PC-9 (cell line): ENCODE data around the gene HEG1. TPM values are rescaled to one million over a fixed set of nuclear protein-coding genes. Genes with fewer than 3 reads are reported as not detected.

Experiments used
- BruUV-seq: library from RNA; stranded (reverse); fragments of 400-500 nt; replicated peaks from 2 replicates; lab custom pipeline; 2021; lab: Mats Ljungman, UMichigan
- CTCF ChIA-PET: fragments of 300-600 bp; sonication (Branson Sonifier 250); formaldehyde crosslinking; loops from one replicate; lab custom pipeline; 2022; ENCODE audit warnings: antibody characterized with exemption; lab: Charles Lee
- POLR2A ChIA-PET: fragments of 300-600 bp; sonication (Branson Sonifier 250); formaldehyde crosslinking; loops from one replicate; lab custom pipeline; 2022; ENCODE audit warnings: antibody characterized with exemption; ENCODE audit not compliant: unreplicated experiment; lab: Charles Lee
- DNase-seq, 2 experiments: peaks; one replicate each; pipeline versions ENCODE4 v3.0.0 to v3.0.0-alpha.2; 2015 to 2022; ENCODE audit warnings: mixed read lengths in 1 of 2
- H2AFZ ChIP-seq: fragments of 200-600 bp; sonication (generic); 2 replicates; pipeline ENCODE4 v1.8.1; 2017; ENCODE audit warnings: antibody characterized with exemption
- H3F3A ChIP-seq: fragments of 200-600 bp; sonication (generic); 2 replicates; pipeline ENCODE4 v1.8.1; 2017; ENCODE audit warnings: antibody characterized with exemption, mild to moderate bottlenecking, low read depth; ENCODE audit not compliant: insufficient read depth
- H3K27ac ChIP-seq: fragments of 200-600 bp; sonication (generic); 2 replicates; pipeline ENCODE4 v1.6.1; 2016; ENCODE audit warnings: mixed run types
- H3K27me3 ChIP-seq: fragments of 200-600 bp; sonication (generic); 2 replicates; pipeline ENCODE4 v1.6.1; 2016; ENCODE audit warnings: low read depth, mixed run types; ENCODE audit not compliant: insufficient read depth
- H3K36me3 ChIP-seq: fragments of 200-600 bp; sonication (generic); 2 replicates; pipeline ENCODE4 v1.6.1; 2016; ENCODE audit warnings: low read depth, mixed run types
- H3K4me1 ChIP-seq: fragments of 200-600 bp; sonication (generic); replicated peaks from 2 replicates; pipeline ENCODE4 v1.6.1; 2016; ENCODE audit warnings: mixed run types; ENCODE audit not compliant: insufficient read depth
- H3K4me2 ChIP-seq: fragments of 200-600 bp; sonication (generic); 2 replicates; pipeline ENCODE4 v1.6.1; 2017; ENCODE audit warnings: mixed run types
- H3K4me3 ChIP-seq: fragments of 200-600 bp; sonication (generic); 2 replicates; pipeline ENCODE4 v1.6.1; 2016; ENCODE audit warnings: mixed run types
- H3K79me2 ChIP-seq: fragments of 200-600 bp; sonication (generic); 2 replicates; pipeline ENCODE4 v1.6.1; 2017; ENCODE audit warnings: low read depth, mixed run types
- H3K9me2 ChIP-seq: fragments of 200-600 bp; sonication (generic); 2 replicates; pipeline ENCODE4 v1.8.1; 2017; ENCODE audit warnings: mild to moderate bottlenecking; ENCODE audit not compliant: insufficient read depth
- H3K9me3 ChIP-seq: fragments of 200-600 bp; sonication (generic); 2 replicates; pipeline ENCODE4 v1.8.1; 2016; ENCODE audit warnings: low read depth; ENCODE audit not compliant: insufficient read depth
- H4K20me1 ChIP-seq: fragments of 200-600 bp; sonication (generic); 2 replicates; pipeline ENCODE4 v1.8.1; 2017; ENCODE audit not compliant: insufficient read depth
- CTCF ChIP-seq: fragments of 200-600 bp; sonication (generic); conservative IDR thresholded peaks from 2 replicates; pipeline ENCODE4 v1.6.1; 2017; ENCODE audit warnings: mixed run types, antibody characterized with exemption, mild to moderate bottlenecking, moderate library complexity
- EZH2 ChIP-seq: fragments of 200-600 bp; sonication (generic); IDR thresholded peaks from 2 replicates; pipeline ENCODE4 v1.8.0; 2017; ENCODE audit warnings: antibody characterized with exemption, low read depth
- intact Hi-C: fragments of 100-400 bp; cut with micrococcal nuclease; formaldehyde crosslinking; loops from one replicate; pipeline ENCODE4 v1.10.0; 2022; ENCODE audit not compliant: unreplicated experiment
- total RNA-seq: library from RNA; stranded (reverse); gene quantifications from 2 replicates; pipeline ENCODE4 v1.2.3, GENCODE V29; 2021

HEG1 gene
- total RNA-seq, 1 experiment from 2014 or later, result 33.5 TPM

- CTCF ChIA-PET, result no interaction called here
- DNase-seq, result no peak
- no peak overlapping the region for H3K4me2 ChIP-seq
- no peaks in the 10 kb centered on the region for H3K9me3 ChIP-seq
- no peak overlapping the region for H3K4me3 ChIP-seq
- no peak overlapping the region for H3K27ac ChIP-seq
- intact Hi-C loops, result no loop called here
- no peaks in the 10 kb centered on the region for H4K20me1 ChIP-seq
- peaks cover 23% of the 10 kb centered on the region for H3K4me1 ChIP-seq
- H3K27me3 ChIP-seq, result no peaks in the 10 kb centered on the region
- H2AFZ ChIP-seq, result no peak overlapping the region
- no peaks in the 10 kb centered on the region for H3K9me2 ChIP-seq
- peaks cover 26% of the 10 kb centered on the region for H3F3A ChIP-seq
- POLR2A ChIA-PET, result interaction anchor here (0.5 kb wide), 1 partner anchor 16 kb away, joined by 3 read pairs; no protein-coding TSS in a partner anchor
- TF ChIP-seq CTCF (no peak), EZH2 (no peak)
- no peaks in the 10 kb centered on the region for H3K36me3 ChIP-seq
- BruUV-seq, result no TSS peak
- H3K79me2 ChIP-seq, result no peaks in the 10 kb centered on the region
These were observed 20.7 kb upstream of the HEG1 start for GRCh38 chr3:125076464-125076863.

- peaks cover 25% of the 10 kb centered on the region for H3F3A ChIP-seq
- no peak overlapping the region for H3K4me3 ChIP-seq
- DNase-seq, result no peak
- H3K27me3 ChIP-seq, result no peaks in the 10 kb centered on the region
- H3K4me2 ChIP-seq, result no peak overlapping the region
- H2AFZ ChIP-seq, result no peak overlapping the region
- POLR2A ChIA-PET, result no interaction called here
- BruUV-seq, result no TSS peak
- no peaks in the 10 kb centered on the region for H3K79me2 ChIP-seq
- no peaks in the 10 kb centered on the region for H3K9me2 ChIP-seq
- H3K4me1 ChIP-seq, result peaks cover 21% of the 10 kb centered on the region
- H3K36me3 ChIP-seq, result no peaks in the 10 kb centered on the region
- H3K9me3 ChIP-seq, result no peaks in the 10 kb centered on the region
- CTCF ChIA-PET, result no interaction called here
- TF ChIP-seq EZH2, result no peak
- TF ChIP-seq CTCF, result no peak
- intact Hi-C loops, result no loop called here
- no peaks in the 10 kb centered on the region for H4K20me1 ChIP-seq
- no peak overlapping the region for H3K27ac ChIP-seq
These were observed 19.9 kb upstream of the HEG1 start for GRCh38 chr3:125075738-125076137.

- BruUV-seq, result no TSS peak
These were observed 17.7 kb upstream of the HEG1 start for GRCh38 chr3:125073390-125073905.

More at GRCh38 chr3:125073390-125073905, 17.7 kb upstream of the HEG1 start:
- no peaks in the 10 kb centered on the region for H3K36me3 ChIP-seq
- no peak overlapping the region for H2AFZ ChIP-seq
- H3K9me3 ChIP-seq, result no peaks in the 10 kb centered on the region
- POLR2A ChIA-PET, result no interaction called here
- 0 out of 2 replicates have a peak, but pooled peaks cover 4% of the 10 kb centered on the region for H3F3A ChIP-seq
- H3K27ac ChIP-seq, result no peak overlapping the region
- H4K20me1 ChIP-seq, result no peaks in the 10 kb centered on the region
- DNase-seq, result no peak
- H3K27me3 ChIP-seq, result no peaks in the 10 kb centered on the region
- CTCF ChIA-PET, result interaction anchor here (0.6 kb wide), 1 partner anchor 212 kb away, joined by 7 read pairs; no protein-coding TSS in a partner anchor
- H3K4me2 ChIP-seq, result no peak overlapping the region
- H3K79me2 ChIP-seq, result no peaks in the 10 kb centered on the region
- H3K9me2 ChIP-seq, result no peaks in the 10 kb centered on the region
- H3K4me3 ChIP-seq, result no peak overlapping the region
- intact Hi-C loops, result no loop called here
- no peak for TF ChIP-seq EZH2
- no peak for TF ChIP-seq CTCF
- no peaks in the 10 kb centered on the region for H3K4me1 ChIP-seq
